HG02943 (cell line): ENCODE results near the gene IFNA21.
"Not testable (repeated sequence)": the region's sequence is repeated elsewhere in the genome, so short reads cannot be mapped to it uniquely, and the experiment has no call there.

Experiments
- ATAC-seq: cut with Tn5 transposase; IDR thresholded peaks from one replicate; pipeline ENCODE4 v1.9.1; 2021; ENCODE audit warnings: mild to moderate bottlenecking, low read depth, moderate library complexity; ENCODE audit not compliant: unreplicated experiment

IFNA21 gene

DNA sequence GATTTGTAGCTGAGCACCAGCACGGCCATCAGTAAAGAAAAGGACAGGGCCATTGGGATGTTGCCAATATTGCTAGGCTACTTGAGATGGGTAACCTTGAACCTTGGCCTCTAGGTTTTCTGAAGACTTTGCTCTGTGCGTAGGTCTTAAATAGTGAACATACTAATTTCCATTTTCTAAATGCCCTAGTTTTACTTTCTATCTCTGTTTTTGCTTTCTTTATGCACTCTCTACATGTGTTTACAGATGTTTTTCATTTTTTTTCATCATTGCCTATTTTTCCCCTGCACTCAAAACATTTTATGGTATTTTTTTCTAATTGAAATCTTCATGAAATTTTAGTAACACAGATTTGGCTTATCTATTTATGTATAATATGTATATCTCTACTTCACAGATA, at the start of gene IFNA21:
Gene IFNA21, minus strand, starts transcription at position 101 of the 400 bp plus-strand sequence. Its CDS starts 48 bp downstream, at position 53.
- not testable (repeated sequence) for ATAC-seq

DNA sequence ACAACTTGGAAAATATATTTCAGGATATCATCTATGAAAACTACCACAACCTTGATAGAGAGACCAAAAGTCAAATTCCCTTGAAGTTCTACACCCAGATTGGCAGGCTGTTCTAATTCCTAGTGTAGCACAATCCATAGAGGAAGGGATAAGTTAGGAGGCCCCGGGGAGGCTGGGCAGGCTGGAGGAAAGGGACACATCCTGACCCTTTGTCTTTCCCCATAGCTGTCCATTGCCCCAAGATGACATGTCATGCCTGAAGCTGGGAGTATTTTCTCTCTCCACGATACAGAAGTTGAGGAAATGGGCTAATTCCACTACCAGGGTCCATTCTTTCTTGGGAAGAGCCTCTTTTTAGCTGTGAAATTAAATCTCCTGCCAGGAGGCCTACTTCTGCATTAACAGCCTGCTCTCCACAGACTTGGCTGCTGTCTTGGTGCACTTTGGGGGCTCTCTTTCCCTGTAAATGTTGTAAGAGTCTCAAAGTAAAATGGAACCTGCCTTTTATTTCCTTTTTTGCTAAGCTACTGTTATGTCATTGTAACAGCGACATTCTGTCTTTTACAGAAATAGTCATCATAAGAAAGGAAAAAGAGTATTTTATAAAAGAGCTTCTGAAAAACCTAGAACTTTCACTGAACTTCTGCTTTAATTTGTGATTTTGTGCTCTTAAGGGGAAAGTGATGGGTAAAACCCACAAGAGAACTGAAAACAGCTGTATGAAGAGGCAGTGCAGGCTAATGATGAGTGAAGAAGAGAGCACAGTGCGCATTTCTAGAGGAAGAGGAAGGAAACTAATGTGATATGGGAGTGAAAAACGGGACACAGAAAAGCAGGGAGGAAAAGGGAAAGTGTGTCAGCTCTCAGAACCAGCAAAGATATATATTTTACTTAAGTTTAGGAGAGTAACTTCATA, 47.2 kb upstream of the IFNA21 start:
- peak; percentile 75 for ATAC-seq

DNA sequence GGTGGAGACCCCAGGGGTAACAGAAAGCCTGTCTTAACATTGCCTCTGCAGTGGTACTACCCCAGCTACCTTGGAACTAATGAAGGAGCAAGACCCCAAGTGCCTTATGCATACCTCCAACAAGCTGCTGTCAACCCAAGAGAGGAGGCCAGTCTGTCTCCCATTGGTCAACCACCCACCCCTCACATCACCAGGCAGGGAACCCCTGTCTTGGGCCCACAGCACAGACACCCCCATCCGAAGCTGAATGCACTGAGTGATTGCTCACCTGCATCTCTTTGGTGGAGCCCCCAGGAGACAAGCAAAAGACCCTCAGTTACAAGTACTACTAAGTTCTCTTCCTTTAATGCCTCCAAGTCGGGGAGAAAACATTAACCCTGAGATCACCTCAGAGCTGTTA, 45.7 kb upstream of the IFNA21 start:
- not testable (repeated sequence) for ATAC-seq

DNA sequence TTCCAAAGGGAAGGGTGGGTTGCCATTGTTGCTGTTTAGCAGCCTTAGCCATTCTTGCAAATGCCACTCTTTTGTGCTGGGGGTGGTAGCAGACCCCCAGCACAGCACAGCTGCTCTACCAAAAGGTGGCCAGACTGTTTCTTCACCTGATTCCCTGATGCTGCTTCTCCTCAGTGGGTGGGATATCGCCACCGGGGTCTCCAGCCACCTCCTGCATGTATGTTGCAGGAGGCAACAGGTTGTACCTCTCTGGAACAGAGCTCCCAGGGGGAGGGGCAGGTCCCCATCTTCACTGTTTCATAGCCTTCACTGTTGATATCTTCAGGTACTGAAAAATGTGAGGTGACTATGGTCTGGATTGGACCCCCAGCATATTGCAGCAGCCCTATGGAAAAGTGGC, 44.3 kb upstream of the IFNA21 start:
- not testable (repeated sequence) for ATAC-seq

DNA sequence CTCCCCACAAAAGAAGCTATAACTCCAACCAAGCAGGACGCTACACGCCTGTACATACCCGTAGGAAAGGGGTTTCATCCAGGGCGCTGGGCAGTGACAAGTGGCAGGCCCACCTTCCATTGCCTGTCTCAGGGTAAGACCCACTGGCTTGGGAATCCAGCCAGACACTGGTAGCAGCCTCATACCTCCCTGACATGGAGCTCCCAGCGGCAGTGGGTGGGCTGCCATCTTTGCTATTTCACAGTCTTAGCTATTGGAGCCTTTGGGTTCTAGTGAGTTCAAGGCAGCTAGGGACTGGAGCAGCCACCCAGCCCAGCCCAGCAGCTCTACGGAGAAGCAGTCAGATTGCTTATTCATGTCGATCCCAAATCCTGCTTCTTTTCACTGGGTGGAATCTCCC, 43.9 kb upstream of the IFNA21 start:
- ATAC-seq: no peak

DNA sequence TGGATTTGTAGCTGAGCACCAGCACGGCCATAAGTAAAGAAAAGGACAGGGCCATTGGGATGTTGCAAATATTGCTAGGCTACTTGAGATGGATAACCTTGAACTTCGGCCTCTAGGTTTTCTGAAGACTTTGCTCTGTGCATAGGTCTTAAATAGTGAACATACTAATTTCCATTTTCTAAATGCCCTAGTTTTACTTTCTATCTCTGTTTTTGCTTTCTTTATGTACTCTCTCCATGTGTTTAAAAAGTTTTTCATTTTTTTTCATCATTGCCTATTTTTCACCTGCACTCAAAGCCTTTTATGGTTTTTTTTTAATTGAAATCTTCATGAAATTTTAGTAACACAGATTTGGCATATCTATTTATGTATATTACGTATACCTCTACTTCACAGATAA, 40.6 kb upstream of the IFNA21 start, which contains the start of gene IFNA10:
Gene IFNA10, minus strand, starts transcription at position 101 of the 400 bp plus-strand sequence. Its CDS starts 46 bp downstream, at position 55.
- ATAC-seq: not testable (repeated sequence)

DNA sequence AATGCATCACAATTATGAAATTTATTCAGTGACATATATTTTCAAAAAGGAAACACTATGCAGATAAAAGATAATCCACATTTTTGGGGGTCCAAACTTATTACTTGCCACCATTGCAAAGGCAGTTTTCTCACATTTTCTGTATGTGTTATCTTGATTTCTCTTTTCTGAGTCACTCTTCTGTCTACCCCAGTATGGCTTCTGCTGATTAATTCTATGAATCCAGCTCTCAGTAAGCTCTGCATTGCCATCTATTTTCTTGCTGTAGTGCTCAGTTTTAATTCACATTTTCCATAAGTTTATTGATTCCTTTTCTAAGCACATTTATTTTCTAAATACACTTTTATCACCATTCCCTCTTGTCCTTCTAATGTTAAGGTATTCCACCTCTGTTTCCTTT, 38.7 kb upstream of the IFNA21 start:
- no peak for ATAC-seq

DNA sequence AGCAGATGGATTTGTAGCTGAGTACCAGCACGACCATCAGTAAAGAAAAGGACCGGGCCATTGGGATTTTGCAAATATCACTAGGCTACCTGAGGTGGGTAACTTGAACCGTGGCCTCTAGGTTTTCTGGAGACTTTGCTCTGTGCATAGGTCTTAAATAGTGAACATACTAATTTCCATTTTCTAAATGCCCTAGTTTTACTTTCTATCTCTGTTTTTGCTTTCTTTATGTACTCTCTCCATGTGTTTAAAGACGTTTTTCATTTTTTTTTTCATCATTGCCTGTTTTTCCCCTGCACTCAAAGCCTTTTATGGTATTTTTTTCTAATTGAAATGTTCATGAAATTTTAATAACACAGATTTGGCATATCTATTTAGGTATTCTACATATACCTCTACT, 35.6 kb upstream of the IFNA21 start, which contains the start of gene IFNA7:
Gene IFNA7, minus strand, starts transcription at position 101 of the 400 bp plus-strand sequence. Its CDS starts 40 bp downstream, at position 61.
- not testable (repeated sequence) for ATAC-seq

DNA sequence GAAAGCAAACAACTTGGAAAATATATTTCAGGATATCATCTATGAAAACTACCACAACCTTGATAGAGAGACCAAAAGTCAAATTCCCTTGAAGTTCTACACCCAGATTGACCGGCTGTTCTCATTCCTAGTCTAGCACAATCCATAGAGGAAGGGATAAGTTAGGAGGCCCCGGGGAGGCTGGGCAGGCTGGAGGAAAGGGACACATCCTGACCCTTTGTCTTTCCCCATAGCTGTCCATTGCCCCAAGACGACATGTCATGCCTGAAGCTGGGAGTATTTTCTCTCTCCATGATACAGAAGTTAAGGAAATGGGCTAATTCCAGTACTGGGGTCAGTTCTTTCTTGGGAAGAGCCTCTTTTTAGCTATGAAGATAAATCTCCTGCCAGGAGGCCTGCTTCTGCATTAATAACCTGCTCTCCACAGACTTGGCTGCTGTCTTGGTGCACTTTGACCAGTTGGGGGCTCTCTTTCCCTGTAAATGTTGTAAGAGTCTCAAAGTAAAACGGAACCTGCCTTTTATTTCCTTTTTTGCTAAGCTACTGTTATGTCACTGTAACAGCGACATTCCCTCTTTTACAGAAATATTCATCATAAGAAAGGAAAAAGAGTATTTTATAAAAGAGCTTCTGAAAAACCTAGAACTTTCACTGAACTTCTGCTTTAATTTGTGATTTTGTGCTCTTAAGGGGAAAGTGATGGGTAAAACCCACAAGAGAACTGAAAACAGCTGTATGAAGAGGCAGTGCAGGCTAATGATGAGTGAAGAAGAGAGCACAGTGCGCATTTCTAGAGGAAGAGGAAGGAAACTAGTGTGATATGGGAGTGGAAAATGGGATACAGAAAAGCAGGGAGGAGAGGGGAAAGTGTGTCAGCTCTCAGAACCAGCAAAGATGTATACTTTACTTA, 28.7 kb upstream of the IFNA21 start:
- peak; percentile 95 for ATAC-seq

DNA sequence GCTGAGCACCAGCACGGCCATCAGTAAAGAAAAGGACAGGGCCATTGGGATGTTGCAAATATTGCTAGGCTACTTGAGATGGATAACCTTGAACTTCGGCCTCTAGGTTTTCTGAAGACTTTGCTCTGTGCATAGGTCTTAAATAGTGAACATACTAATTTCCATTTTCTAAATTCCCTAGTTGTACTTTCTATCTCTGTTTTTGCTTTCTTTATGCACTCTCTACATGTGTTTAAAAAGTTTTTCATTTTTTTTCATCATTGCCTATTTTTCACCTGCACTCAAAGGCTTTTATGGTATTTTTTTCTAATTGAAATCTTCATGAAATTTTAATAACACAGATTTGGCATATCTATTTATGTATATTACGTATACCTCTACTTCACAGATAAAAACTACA, 21.0 kb upstream of the IFNA21 start, which contains the start of gene IFNA4:
Gene IFNA4, minus strand, starts transcription at position 101 of the 400 bp plus-strand sequence. Its CDS starts 56 bp downstream, at position 45.
- not testable (repeated sequence) for ATAC-seq

DNA sequence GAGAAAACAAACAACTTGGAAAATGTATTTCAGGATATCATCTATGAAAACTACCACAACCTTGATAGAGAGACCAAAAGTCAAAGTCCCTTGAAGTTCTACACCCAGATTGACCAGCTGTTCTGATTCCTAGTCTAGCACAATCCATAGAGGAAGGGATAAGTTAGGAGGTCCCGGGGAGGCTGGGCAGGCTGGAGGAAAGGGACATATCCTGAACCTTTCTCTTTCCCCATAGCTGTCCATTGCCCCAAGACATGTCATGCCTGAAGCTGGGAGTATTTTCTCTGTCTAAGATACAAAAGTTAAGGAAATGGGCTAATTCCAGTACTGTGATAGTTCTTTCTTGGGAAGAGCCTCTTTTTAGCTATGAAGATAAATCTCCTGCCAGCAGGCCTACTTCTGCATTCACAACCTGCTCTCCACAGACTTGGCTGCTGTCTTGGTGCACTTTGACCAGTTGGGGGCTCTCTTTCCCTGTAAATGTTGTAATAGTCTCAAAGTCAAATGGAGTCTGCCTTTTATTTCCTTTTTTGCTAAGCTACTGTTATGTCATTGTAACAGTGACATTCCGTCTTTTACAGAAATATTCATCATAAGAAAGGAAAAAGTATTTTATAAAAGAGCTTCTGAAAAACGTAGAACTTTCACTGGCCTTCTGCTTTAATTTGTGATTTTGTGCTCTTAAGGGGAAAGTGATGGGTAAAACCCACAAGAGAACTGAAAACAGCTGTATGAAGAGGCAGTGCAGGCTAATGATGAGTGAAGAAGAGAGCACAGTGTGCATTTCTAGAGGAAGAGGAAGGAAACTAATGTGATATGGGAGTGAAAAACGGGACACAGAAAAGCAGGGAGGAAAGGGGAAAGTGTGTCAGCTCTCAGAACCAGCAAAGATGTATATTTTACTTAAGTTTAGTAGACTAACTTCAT, 16.6 kb upstream of the IFNA21 start:
- peak; percentile 92 for ATAC-seq

DNA sequence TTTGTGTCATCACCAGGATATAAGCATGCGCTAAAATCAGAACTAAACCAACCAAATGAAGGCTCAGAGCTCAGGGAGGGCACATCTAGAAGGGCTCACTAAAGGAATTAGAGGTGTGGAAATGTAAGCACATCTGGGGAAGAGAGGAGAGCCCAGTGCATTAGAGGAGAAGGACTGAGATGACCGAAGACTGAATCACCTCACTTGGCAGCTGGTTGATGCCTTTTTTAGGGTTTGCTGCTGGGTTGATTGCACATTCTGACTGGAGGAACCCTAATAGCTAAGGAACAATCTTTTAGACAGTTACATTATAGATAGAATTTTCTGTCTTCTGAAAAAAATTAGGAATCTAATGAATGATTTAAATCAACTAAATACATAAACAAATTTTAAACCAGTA, 8.2 kb upstream of the IFNA21 start:
- ATAC-seq: no peak

DNA sequence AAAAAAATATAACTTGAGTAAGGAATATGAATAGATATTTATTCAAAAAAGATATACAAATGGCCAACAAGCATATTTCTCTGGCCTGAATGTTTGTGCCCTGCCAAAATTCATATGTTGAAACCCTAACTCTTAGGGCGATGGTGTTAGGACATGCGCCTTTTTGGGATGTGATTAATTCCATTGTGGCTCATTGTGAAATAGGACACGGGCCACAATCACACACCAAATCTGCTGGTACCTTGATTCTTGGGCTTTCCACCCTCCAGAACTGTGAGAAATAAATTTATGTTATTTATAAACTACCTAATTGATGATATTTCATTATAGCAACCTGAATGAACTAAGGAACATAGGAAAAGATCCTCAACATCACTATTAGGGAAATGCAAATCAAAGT, 5.7 kb upstream of the IFNA21 start:
- no peak for ATAC-seq

DNA sequence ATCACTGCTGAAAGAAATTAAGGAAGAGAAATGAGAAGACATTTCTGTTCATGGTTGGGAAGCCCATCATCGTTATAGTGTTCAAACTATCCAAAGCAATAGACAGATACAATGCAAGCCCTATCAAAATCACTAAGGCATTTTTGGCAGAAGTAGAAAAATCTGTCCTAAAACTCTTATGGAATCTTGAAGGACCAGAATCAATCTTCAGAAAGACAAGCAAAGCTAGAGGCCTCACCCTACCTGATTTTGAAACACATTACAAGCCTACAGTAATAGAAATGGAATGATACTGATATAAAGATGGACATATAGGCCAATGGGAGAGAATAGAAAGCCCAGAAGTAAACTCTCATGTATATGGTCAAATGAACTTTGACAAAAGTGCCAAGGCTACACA, 4.9 kb upstream of the IFNA21 start:
- no peak for ATAC-seq

DNA sequence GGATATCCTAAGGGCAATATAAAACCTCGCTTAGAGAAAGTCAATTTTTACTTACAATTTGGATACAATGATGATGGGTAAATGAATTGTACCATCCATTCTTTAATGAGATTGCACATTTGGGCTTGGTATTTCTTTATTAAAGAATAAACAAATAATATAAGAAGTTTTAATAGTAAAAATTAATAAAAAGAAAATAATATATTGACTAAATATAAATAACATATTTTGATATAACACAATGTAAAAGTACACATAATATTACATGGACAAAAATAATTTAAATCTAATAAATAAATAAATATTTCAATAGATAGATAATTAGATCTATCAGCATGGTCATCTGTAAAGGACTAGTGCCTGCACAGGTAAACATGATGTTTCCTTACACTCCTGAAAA, 944 bp downstream of the IFNA21 start:
- no peak for ATAC-seq

DNA sequence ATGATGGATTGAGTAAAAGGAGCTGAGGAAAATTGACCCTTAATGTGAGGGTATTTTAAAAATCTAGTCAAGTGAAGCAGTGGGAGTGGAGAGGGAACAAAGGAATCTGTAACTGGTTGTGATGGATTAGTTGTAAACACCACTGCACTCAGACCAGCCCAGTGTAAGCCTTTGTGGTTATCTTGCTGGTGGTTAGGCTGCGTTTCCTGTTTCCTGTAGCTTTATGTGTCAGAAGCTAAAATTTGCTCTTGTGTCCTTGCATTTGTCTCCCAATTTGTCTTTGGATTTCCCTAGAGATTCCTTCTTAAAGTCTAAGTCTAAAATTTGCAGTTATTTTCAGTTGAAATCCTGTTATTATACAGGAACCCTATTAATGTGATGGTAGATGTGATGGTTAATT, 6.3 kb downstream of the IFNA21 start:
- peak; percentile 85 for ATAC-seq

DNA sequence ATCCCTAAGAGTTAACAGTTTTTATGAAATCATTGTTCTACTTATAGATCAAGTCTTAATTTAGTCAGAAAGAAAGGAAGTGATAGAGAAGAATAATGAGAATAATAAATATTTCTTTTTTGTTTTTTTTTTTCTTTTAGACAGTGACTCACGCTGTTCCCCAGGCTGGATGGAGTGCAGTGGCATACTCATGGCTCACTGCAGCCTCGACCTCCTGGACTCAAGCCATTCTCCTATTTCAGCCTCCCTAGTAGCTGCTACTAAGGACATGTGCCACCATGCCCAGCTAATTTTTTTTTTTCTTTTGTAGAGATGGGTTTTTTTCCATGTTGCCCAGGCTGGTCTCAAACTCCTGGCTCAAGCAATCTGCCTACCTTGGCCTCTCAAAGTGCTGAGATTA, 11.0 kb downstream of the IFNA21 start:
- no peak for ATAC-seq

DNA sequence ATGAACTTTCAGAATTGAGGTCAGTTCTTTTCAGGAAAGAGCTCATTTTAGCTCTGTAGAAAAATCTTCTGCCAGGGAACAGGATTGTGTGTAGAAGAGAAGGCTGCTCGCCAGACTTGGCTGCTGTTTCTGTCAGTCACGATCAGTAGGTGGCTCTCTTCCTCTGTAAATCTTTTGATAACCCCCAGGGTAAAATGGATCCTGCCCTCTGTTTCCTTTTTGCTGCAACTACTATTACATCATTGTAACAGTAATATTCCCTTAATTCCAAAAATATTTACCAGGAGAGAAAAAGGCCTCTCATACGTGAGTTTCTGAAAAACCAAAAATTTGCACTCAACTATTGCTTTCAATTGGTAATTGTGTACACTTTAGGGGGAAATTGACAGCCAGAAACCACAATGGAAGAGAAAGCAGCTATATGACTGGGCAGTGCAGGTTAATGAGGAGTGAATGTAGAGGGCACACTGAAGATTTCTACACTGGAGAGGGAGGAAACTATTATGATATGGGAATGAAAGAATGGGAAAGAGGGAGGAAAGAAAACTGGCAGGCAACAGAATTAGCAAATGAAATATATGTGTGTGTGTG, 12.3 kb downstream of the IFNA21 start:
- ATAC-seq: peak; percentile 83

DNA sequence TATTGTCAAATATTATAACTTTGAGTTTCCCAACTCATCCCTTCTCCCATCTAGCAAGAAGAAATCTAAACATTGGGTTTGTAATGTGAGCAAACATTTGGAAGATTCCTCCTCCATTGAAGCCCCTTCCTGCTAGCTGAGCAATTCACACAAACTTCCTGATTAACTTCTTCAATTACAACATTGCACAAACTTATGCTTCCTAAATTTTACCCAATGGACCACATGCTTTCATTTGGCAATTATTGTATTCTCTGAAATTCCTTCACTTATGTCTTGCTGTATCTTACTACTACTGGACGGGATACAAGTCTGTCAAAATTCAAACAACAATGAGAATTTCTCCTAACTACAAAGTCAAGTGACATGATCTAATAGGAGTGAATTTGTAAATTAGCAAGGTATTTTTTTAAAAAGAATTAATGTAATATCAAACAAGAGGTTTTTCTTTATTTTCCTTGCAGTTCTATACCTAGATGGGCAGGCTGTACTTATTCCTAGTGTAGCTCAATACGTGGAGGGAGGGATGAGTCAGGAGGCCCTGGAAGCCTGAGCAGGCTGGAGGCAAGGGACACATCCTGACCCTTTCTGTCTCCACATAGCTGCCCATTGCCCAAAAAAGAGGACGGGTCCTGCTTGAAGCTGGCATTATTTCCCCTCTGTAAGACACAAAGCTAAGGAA, 13.0 kb downstream of the IFNA21 start:
- peak; percentile 20 for ATAC-seq
